NCI-H82 treated with DMSO at 0.1 percent for 48 hours (cell line): ENCODE data around the gene SLC22A3.

ENCODE experiments used
- DNase-seq: peaks from one replicate; lab custom pipeline; 2025; ENCODE audit not compliant: unreplicated experiment; lab: John Stamatoyannopoulos, UW

The SLC22A3 gene

DNA sequence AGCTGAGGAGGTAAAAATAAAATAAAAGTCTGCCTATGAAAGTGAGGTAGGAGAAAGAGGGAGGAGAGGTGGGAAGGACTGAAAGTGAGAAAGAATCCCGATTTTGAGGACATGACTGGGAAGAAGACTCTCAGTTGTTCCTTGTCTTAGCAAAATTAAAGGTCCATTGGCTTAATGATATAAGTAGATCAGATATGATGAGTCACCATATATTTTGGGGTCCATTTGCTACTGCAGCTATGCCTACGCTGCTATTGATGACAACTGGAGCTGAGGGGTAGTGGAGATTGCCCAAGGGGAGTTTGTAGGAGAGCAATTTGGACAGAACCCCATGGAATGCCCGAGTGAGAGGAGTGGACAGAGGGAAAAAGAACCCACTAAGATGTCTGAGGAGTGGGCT is 15.1 kb upstream of the SLC22A3 start:
- DNase-seq, result no peak

DNA sequence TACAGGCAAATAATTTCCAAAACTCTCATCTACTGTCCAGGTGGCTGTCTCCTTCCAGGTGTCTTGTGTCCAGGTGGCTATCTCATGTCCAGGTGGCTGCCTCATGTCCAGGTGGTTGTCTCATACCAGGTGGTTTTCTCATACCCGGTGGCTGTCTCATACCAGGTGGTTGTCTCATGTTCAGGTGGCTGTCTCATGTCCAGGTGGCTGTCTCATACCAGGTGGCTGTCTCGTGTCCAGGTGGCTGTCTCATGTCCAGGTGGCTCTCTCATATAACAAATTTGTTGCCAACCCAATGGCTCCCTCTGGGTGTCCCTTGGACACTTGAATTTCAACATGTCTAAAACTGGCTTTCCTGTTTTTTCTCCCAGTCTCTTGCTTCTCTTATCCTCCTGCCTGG is 14.3 kb upstream of the SLC22A3 start:
- no peak for DNase-seq

DNA sequence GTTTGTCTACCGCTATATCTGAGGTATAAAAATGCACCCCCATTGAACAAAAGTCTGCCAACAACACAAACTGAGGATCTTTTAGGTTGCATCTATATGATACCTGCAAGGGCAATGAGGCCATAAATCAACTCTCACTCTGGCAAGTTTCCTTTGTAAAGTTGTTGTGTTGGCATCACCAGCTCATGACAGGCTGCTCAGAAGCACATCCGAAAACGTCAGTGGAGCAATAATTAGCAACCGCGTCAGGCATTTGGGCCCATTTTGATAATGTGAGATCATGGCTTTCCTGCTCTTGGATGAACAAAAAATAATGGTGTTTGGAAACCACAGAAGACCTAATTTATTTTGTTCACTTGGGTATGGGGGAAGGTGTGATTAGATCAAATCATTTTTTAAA is 12.0 kb upstream of the SLC22A3 start:
- no peak for DNase-seq

DNA sequence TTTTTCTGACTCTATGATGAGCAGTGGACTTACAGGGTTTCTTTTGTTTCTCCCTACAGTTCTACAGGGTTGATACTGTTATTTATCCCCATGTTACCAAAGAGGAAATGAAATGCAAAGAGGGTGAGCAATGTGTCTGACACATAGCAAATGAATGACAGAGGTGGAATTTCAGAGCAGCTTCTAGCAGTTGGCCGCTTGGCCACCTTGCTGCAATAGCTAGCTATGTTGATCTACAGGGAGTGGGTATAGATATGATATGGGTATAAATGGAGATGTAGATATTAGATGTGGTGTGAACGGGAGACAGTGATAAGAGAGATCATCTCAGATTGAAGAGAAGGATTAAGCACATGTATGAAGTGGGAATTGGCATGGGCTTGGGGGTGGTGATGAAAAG is 10.9 kb upstream of the SLC22A3 start:
- no peak for DNase-seq

DNA sequence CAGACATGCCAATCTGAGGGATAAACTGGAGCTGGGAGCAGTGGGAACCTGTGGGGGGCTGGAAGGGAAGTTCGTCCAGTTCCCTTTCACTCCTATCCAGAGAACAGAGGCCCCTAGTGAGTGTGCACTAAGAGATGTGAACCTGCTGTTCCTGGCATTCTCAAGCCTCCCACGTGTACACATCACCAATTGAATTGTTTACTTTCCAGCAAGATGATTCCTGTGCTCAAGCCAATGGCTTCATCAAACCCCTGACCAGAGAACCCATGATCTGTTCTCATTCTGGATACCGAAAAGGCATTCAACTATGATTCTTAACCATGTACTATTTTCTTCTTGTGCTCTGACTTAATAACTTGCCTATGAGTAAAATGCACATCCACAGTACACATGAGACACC is 10.2 kb upstream of the SLC22A3 start:
- no peak for DNase-seq

DNA sequence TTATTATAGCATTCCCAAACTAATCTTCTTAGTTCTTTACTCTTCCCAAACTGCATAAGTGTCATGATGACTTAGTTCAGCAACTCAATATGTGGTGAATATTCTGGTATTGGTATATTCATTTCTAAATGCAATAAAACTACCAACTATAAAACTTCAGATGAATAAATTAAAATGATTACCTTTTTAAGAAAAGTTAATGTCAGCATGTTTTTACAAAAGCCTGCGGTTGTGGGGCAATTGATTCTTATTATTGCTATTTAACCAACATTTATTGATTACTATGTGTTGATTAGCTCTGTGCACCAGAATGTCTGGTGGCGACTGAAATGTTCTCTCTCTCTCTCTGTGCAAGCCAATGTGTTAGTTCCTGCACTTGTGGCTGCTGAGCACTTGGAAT is 5.0 kb upstream of the SLC22A3 start:
- no peak for DNase-seq

DNA sequence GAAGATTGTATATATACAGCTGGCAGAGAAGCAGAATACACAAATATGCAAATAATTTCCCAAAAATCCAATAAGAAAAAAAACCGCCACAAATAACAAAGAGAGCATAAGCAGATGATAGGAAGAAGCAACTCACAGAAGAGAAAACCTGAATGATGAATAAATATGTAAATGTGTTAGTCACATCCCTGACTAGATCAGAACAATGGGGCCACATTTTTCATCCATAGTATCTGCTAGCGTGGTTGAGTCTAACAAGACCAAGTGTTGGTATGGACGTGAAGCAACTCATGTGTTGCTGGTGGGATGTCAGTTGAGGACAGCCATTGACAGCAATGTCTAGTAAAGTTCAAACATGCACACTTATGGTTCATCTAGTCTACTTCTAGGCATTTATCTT is 3.9 kb upstream of the SLC22A3 start:
- no peak for DNase-seq

DNA sequence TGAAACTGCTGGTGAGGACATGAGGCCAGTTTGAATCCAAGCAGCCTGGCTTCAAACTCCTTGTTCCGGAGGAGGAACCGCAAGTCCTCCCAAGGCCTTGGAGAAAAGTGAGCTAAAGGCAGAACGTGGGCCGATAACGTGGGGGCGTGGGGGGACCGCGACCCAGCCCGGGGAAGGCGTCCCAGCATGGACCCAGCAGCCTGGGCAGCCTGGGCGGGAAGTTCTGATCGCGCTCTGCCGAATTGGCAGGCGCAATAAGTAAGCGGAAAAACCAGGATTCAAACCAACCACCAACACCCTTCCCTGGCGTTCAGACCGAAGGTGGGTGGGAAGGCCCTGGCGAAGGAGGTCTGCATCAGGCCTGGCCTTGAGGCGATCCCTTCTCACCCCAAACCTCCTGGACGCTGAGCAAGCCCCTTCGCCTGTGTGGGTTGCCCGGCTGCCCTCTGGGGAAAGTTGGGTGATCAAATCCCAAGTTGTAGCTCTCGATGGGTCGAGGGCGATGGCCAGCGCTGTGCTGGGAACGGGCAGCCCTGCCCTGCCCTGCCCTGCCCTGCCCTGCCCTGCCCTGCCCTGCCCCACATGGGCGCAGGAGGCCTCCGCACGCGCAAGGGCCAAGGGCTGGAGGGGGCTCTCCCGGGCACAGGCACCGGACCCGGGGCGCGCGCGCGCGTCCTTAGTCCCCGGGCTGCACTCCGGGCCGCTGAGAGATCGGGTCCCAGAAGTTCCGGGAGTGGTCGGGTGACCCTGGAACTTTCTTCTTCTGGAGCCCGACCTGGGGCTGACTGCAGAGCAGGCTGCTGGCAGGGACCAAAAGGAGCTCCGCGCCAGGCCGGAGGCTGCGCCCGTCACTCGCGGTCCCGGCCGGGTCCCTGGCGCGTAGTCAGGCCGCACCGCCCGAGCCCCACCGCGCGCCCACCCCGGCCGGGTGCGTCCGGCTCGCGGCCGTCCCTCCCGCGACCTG is 637 bp upstream of the SLC22A3 start:
- no peak for DNase-seq

DNA sequence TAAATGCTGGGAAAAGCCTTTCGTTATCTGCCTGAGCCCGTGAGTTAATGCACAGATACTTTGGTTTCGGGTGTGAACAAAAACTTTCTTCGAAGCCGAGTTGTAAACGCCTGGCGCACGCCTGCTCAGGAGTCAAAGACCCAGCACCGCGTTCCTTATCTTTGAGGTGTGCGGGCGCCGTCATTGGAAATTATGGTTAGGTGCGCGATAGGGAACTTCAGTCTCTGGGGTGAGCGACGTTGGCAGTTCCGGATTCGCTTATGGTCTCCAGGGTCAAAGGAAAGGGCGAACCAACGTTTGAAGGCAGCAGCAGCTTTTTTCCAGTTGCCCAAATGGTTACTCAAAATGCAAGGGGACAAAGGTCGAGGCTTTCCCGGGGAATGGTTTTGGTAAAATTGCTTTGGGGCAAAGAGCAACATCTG is 853 bp downstream of the SLC22A3 start:
- DNase-seq, result no peak

DNA sequence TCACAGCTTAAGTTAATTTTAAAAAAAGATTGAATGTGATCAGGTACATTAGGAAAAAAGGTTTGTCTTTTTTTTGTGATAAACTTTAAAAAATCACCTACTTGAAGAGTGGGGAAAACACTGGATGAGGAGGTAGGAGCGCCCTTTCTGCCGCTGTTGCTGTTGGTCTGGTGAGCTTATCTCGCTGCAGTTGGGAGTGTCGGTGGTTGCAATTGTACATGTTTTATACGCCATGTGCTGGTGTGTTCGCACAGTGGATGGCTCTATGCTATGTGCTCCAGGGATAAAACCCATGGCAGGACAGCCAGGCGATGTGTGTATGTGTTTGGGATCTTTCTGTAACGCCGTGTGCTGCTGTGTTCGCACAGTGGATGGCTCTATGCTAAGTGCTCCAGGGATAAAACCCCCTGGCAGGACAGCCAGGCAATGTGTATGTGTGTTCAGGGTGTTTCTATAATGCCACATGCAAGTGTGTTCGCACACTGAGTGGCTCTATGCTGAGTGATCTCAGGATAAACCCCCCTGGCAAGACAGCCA is 1.7 kb downstream of the SLC22A3 start:
- DNase-seq, result no peak

DNA sequence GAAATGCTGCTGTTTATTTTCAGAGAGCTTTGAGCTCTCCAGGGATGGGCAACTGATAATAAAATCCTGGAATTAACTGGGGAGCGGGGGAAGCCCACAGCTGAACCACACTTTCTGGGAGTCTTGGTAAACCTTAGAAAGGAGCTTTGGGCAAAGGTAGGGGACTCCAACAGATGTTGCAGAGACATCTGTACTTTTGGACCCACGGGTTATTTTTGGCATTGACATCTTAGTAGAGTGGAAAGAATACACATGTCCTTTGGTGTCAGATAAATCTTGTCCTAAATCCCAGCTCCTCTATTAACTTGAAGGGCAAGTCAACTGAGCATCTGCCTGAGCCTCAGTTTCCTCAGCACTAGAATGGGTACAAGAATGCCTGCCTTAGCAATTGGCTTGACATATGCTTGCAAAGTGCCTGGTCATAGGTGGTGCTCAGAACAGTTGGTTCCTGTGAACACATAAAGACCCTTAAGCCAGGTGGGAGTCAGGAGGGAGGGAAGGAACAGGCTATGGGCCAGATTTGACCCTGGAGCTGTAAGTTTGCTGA is 5.8 kb downstream of the SLC22A3 start:
- DNase-seq, result no peak

DNA sequence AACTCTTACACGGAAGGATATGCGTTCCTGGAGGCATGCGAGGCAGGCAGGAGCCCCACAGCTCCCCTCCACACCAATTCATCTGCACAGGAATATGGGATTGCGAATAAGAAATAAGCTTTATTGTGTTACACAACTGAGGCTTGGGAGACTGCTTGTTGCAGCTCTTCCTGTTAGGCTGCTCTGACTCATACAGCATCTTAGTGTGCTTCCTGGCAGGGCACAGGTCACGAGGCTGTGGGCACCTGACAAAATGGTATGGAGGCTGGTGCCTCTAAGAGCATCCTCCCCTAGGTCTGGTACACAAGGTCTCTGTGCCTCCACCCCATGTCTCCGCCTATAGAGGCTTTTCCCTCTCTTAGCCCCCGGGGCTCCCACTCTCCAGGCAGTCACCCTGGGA is 6.8 kb downstream of the SLC22A3 start:
- no peak for DNase-seq

DNA sequence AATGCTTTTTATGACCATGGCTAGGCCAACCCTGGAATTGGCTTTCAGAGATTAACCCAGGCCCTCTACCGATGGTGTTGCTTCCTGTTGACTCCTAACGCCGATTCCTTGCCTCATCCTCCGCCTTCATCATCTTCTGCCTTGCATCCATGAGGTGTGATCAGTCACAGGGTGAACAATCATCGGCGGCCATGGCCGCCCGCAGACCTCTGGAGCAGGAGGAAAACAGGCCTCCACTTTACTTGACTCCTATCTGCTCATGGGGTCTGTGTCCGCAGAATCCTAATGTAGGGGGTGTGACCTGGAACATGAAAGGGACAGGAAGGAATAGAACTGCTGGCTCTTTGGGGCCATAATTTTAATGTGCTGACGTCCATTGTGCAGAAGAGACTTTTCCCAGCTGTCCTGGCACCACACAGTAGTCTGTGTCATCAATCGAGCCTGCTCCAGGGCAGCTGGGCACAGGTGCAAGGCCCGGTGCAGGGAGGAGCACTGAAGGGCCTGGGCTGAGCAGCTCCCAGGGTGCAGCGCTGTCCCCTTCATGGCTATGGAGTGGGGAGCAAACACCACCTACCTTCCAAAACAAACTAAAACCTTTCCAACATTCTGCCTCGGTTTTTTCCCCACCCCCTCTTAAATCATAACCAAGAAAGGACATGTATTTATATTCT is 8.0 kb downstream of the SLC22A3 start:
- DNase-seq, result no peak

DNA sequence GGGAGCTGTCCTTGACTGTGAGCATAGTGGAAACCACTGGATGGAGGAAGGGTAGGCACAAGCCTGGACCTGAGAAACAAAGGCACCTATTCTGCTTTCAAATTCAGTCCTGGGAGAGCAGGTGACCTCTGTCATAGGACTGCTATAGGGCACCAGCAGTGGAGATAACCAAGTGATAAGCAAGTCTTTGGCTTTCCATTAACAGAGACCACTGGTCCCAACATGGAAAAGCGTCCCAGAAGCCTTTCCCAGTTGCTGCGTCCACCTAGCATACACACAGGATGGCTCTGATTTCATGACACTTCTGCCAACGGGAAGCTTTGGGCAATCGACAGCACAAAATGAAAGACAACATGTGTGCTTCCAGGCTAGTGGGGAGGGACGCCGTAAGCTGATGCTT is 8.9 kb downstream of the SLC22A3 start:
- DNase-seq, result no peak

DNA sequence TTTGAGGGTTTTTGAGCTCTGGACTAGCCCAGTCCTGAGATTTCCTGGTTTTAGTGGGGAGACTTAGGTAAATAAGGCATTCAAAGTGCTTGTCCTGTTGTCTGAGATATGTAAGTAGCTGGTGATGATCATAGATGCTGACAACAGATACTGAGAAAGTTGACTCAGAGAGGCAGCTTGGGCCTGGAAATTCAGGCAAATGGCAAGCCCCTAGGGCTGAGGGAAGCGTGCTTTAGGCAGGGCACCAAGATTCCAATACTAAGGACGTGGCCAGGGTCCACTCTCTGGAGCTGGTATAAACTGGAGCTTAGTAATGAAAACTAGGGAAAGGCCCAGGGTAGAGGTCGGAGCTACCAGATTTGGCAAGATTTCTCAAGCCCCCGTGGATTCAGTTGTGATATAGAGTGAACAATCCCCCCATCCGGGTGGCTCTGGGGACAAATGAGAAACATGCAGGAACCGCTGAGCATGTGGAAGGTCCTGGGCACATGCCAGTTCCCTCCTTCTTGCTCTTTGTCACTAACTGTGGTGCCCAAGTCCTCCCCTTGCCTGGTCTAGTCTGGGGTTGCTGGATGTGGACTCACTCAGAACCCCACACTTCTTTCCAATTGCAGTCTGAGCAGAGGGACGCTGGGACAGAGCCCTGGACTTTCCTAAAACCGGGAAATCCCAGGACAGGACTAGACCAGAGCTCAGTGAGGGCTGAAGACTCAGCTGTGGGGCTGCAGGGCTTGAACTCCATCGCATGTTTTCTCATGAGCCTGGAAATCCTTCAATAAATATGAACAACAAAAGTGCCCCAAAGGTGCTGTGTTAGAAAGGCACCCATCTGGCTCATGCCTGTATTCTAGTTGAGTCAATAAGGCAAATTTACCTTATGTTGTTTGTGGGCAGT is 10.3 kb downstream of the SLC22A3 start:
- DNase-seq, result no peak

DNA sequence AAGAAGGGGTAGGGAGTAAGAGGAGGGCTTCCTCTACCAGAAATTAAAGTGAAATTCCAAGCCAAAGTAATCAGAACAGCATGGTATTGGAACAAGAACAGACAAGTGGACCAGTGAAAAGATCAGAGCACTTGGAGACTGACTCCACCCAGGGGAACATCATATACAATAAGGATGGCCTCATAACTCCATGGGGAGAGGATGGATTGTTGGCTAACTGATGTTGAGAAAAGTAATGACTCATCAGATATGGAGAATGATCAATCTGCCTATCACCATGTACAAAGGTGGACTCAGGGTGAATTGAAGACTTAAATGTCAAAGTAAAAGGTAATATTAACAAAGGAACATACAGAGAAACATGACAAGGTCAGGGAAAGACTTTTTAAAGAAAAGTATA is 12.8 kb downstream of the SLC22A3 start:
- no peak for DNase-seq

DNA sequence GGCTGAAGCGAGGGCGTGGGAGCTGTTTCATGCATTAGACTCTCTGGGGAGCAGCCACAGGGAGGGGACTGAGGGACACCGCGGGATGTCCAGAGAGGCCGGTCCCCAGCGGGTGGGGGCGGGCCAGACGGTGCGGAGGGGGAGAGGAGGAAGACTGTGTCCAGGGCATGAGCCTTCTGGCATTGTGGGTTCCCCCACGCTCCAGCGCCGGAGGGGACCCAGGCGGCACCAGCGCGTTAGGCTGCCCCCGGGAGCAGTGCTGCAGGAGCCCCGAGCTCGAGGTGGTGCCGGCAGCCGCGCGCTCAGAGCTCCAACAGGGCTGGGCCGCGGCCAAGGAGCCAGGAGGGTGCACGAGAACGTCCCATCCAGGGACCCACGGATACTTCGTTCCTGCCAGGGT is 14.4 kb downstream of the SLC22A3 start:
- DNase-seq, result no peak

DNA sequence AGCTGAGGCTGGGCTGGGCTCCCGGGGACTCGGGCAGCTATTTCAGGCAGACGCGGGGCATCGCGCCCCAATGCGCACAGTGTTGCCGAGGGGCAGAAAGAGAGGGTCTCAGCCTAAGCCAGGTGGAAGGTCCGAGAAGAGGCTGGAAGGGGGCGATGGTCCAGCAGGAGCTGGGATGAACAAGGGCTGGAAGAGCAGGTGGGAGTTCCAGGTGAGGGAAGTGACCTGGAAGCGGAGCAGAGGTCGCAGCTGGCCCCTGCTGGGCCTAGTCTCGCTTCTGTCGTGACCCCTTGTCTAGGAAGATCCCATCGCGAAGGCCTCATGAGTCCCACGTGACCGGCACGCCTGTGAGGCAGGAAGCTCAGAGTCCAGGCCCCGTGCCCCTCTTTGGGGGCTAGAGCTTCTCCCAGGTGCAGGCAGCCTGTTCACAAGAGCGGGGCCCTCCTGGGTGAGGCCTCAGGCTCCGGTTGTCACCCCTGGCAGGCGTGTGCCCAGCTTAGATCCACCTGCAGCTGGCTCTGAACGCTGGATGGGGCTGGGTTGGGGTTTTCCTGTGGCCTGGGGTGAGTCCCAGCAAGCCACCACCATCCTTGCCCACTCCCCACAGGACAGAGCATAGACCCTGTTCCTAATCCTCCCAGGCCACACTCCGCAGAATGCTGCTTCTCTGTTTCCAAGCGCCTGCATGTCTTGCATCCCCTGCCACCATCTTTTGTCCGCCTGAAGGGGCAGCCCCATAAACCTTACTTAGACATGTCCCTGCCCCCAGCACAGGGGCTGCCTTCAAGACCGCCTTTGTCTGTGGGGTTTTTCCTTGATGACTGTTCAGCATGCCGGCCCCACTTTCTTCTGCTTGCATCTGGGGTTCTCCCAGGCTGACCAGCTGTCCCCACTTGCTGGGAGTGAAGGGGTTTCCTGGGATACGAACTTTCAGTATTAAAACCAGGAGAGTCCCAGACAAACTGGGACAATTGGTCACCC is 15.1 kb downstream of the SLC22A3 start:
- no peak for DNase-seq

DNA sequence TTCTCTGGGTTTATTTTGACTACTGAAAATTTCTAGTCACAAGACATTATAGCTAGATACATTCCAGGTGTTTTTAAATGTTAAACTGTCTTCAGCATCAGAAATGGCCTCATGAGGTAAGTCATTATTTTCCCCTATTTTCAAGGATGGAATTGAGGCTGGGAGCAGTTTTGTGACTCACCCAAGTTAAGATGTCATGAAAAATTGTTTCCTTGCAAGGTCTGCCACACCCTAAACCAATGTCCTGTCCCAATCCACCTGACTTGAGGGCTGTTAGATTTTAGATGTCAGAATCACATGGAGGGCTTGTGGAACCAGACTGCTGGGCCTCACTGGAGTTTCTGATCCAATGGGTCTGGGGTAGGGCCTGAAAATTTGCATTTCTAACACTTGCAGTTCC is 16.9 kb downstream of the SLC22A3 start:
- no peak for DNase-seq
